Astrocyte (in vitro differentiated cells and primary cell): ENCODE data around the gene GREB1L.

Experiments
- EZH2 ChIP-seq: IDR thresholded peaks from 2 replicates; pipeline ENCODE4 v1.6.1; 2012; ENCODE audit warnings: mild to moderate bottlenecking, low read length, inconsistent platforms; ENCODE audit not compliant: insufficient read depth
- TF ChIP-seq, protein P1 (sequence below): IDR thresholded peaks from 2 replicates; pipeline ENCODE4 v1.5.1; 2011; ENCODE audit warnings: low read depth, mild to moderate bottlenecking, inconsistent platforms, low read length, moderate library complexity; ENCODE audit not compliant: insufficient read depth

DNA sequence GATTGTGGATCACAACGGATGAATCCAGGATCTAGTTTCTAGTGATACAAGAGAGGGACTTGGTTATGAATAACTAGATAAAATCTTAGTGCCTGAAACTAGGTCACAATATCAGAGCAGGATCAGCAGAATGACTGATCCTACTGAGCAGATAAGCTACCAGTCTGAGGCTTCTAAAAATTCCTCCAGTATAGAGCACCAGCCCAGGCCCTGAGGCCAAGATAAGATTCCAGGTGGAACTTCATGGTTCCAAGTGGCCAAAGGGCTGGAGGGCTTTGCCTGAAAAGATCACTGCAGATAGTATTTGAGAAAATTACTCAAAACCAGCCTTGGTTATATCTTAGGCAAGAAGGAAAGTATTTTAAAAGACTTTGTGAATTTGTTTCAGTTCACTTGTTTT lies 162.4 kb downstream of the GREB1L start:
- TF ChIP-seq, protein P1, sequence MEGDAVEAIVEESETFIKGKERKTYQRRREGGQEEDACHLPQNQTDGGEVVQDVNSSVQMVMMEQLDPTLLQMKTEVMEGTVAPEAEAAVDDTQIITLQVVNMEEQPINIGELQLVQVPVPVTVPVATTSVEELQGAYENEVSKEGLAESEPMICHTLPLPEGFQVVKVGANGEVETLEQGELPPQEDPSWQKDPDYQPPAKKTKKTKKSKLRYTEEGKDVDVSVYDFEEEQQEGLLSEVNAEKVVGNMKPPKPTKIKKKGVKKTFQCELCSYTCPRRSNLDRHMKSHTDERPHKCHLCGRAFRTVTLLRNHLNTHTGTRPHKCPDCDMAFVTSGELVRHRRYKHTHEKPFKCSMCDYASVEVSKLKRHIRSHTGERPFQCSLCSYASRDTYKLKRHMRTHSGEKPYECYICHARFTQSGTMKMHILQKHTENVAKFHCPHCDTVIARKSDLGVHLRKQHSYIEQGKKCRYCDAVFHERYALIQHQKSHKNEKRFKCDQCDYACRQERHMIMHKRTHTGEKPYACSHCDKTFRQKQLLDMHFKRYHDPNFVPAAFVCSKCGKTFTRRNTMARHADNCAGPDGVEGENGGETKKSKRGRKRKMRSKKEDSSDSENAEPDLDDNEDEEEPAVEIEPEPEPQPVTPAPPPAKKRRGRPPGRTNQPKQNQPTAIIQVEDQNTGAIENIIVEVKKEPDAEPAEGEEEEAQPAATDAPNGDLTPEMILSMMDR: no peak
- TF ChIP-seq EZH2: no peak
